ENCODE measurements around the gene VSTM2B.

VSTM2B gene

GRCh38 chr19:29562299-29563297, 36.8 kb downstream of the VSTM2B start:
- ATAC-seq (ENCODE audit: low read depth): no peak
- no peak overlapping the region for H3K27ac ChIP-seq (ENCODE audit: poor library complexity, severe bottlenecking)
- TF ChIP-seq CTCF (IDR thresholded peaks at IDR 0.05; ENCODE audit: poor library complexity, severe bottlenecking): no peak

GRCh38 chr19:29563486-29564101, 37.8 kb downstream of the VSTM2B start:
- Histone ChIP-seq H3K27me3 (ENCODE audit: insufficient read depth, poor library complexity, severe bottlenecking) (peaks cover 8% of the 10 kb centered on the region), H3K4me3 (ENCODE audit: severe bottlenecking) (no peak overlapping the region), H3K36me3 (ENCODE audit: low read depth) (no peaks in the 10 kb centered on the region), H3K4me1 (ENCODE audit: insufficient read depth, poor library complexity, severe bottlenecking) (no peaks in the 10 kb centered on the region), H3K27ac (ENCODE audit: poor library complexity, severe bottlenecking) (no peak overlapping the region), H3K9me3 (ENCODE audit: severe bottlenecking) (no peaks in the 10 kb centered on the region)
- no peak for DNase-seq (ENCODE audit: low spot score)
- no peak for ATAC-seq (ENCODE audit: low read depth)
- no peak for TF ChIP-seq CTCF (IDR thresholded peaks at IDR 0.05; ENCODE audit: poor library complexity, severe bottlenecking)

More at GRCh38 chr19:29562299-29563297, 36.8 kb downstream of the VSTM2B start:
- peaks cover 8% of the 10 kb centered on the region for H3K27me3 ChIP-seq (ENCODE audit: insufficient read depth, poor library complexity, severe bottlenecking)
- no peaks in the 10 kb centered on the region for H3K4me1 ChIP-seq (ENCODE audit: insufficient read depth, poor library complexity, severe bottlenecking)
- H3K9me3 ChIP-seq (ENCODE audit: severe bottlenecking): no peaks in the 10 kb centered on the region
- H3K4me3 ChIP-seq (ENCODE audit: severe bottlenecking): no peak overlapping the region
- no peak for DNase-seq (ENCODE audit: low spot score)
- H3K36me3 ChIP-seq (ENCODE audit: low read depth): no peaks in the 10 kb centered on the region

- Histone ChIP-seq H3K9me3 (ENCODE audit: severe bottlenecking) (no peaks in the 10 kb centered on the region), H3K27me3 (ENCODE audit: insufficient read depth, poor library complexity, severe bottlenecking) (peaks cover 8% of the 10 kb centered on the region), H3K4me1 (ENCODE audit: insufficient read depth, poor library complexity, severe bottlenecking) (no peaks in the 10 kb centered on the region), H3K4me3 (ENCODE audit: severe bottlenecking) (no peak overlapping the region), H3K27ac (ENCODE audit: poor library complexity, severe bottlenecking) (no peak overlapping the region), H3K36me3 (ENCODE audit: low read depth) (no peaks in the 10 kb centered on the region)
- DNase-seq (ENCODE audit: low spot score) (no peak), ATAC-seq (ENCODE audit: low read depth) (no peak)
- no peak for TF ChIP-seq CTCF (IDR thresholded peaks at IDR 0.05; ENCODE audit: poor library complexity, severe bottlenecking)
Observed at GRCh38 chr19:29564574-29565005, 38.8 kb downstream of the VSTM2B start.

GRCh38 chr19:29565171-29565570, 39.4 kb downstream of the VSTM2B start:
- H3K36me3 ChIP-seq (ENCODE audit: low read depth): no peaks in the 10 kb centered on the region
- TF ChIP-seq CTCF (IDR thresholded peaks at IDR 0.05; ENCODE audit: poor library complexity, severe bottlenecking): no peak
- H3K4me3 ChIP-seq (ENCODE audit: severe bottlenecking): no peak overlapping the region
- H3K27ac ChIP-seq (ENCODE audit: poor library complexity, severe bottlenecking): no peak overlapping the region
- no peak for DNase-seq (ENCODE audit: low spot score)
- no peaks in the 10 kb centered on the region for H3K4me1 ChIP-seq (ENCODE audit: insufficient read depth, poor library complexity, severe bottlenecking)
- ATAC-seq (ENCODE audit: low read depth): no peak
- H3K9me3 ChIP-seq (ENCODE audit: severe bottlenecking): no peaks in the 10 kb centered on the region
- peaks cover 8% of the 10 kb centered on the region for H3K27me3 ChIP-seq (ENCODE audit: insufficient read depth, poor library complexity, severe bottlenecking)

All from RWPE2 (cell line).